Activated naive CD4-positive, alpha-beta T cell treated with anti-CD3 and anti-CD28 coated beads, Interleukin-2, amount 50 U/mL, for 72 hours (primary cell): Measurements from ENCODE around the gene PTGIS. TPM values are rescaled to one million over a fixed set of nuclear protein-coding genes. Genes with fewer than 3 reads are reported as not detected.

ENCODE experiments used
- ATAC-seq, 2 donors: fragments of 150-1000 bp; cut with Tn5 transposase; 2 replicates each; pipeline ENCODE4 v1.10.0; 2021; ENCODE audit warnings: mild to moderate bottlenecking in 2 of 2, moderate library complexity in 2 of 2
- DNase-seq, 2 donors: peaks; one replicate each; pipeline ENCODE4 v3.0.0; 2021 to 2022; ENCODE audit warnings: low spot score in 2 of 2
- H3K27ac Mint-ChIP-seq, 2 donors: one replicate each; pipeline ENCODE4 v1.8.0; 2022; ENCODE audit warnings: mild to moderate bottlenecking in 2 of 2, mixed read lengths in 2 of 2
- H3K36me3 Mint-ChIP-seq, 2 donors: one replicate each; pipeline ENCODE4 v1.8.0; 2022; ENCODE audit warnings: mixed read lengths in 2 of 2
- H3K9me3 Mint-ChIP-seq, 2 donors: one replicate each; pipeline ENCODE4 v1.8.0; 2022; ENCODE audit warnings: mixed read lengths in 2 of 2
- total RNA-seq, 2 donors: library from RNA; stranded (reverse); gene quantifications; one replicate each; pipeline ENCODE4 v1.2.3, GENCODE V29; 2022

Gene PTGIS
- total RNA-seq, 2 donors from 2014 or later, result 0.60 to 1.0 TPM

DNA sequence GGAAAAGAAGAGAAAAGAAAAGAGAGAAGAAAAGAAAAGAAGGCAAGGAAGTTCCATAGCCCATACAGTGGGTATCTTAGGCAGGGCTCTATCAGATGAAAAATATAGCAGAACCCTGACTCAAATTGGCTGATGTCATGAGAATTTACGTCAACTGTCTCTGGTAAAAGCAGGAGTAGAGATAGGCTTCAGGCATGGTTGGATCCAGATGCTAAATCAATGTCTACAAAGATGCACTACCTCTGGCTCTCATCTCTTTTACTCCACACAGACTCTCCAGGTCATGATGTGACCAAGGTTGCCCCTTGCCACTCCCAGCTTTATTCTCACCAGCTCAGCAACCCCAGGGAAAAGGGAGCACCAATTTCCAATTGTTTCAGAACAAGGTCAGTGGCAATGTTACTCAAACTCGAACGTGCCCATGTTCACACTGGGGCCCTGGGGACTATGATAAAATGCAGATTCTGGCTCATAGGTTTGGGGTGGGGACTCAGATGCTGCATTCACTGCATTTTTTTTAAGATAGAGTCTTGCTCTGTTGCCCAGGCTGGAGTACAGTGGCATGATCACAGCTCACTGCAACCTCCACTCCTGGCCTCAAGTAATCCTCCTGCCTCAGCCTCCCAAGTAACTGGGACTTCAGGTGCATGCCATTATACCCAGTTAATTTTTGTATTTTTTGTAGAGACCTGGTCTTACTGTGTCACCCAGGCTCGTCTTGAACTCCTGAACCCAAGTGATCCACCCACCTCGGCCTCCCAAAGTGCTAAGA is 33.4 kb upstream of the PTGIS start:
- no peak for ATAC-seq
- Mint-ChIP-seq H3K27ac (no peak overlapping the region), H3K36me3 (peaks cover 2 to 9% of the 10 kb centered on the region in 2 donors), H3K9me3 (peaks cover 0 to 3% of the 10 kb centered on the region in 2 donors)
- no peak for DNase-seq

DNA sequence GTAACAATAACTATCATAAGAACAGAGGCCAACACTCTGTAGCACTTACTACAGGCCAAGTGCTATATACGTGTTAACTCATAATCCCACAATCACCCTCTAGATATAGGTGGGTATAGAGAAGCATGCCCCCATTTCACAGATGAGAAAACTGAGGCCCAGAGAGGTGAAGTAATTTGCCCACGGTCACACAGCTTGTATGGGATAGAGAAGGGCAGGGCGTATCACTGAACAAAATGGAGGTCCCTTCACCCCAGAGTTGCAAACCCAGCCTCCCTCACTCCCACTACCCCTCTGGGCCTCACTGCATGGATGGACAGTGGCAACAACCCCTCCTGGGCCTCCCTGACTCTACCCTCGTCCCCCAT is 31.8 kb upstream of the PTGIS start:
- H3K27ac Mint-ChIP-seq, result peak overlapping the region in 1 of 2 donors; percentile 39
- DNase-seq, result no peak

DNA sequence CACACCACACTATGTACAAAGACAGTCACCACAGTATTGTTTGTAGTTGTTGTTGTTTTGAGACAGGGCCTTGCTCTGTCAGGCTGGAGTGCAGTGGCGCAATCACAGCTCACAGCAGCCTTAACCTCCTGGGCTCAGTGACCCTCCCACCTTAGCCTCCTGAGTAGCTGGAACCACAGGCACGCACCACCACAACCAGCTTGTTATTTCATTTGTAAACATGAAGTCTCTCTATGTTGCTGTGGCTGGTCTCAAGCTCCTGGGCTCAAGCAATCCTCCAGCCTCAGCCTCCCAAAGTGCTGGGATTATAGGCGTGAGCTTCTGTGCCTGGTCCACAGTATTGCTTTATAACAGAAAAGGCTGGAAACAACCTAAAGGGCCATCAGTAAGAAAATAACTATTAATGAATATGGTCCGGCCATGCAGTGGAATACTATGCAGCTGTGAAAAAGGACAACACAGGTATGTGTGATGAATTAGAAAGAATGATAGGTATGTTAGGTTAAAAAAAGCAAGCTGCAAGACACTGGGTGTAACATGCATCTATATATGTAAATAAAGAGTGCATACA is 30.0 kb upstream of the PTGIS start:
- Mint-ChIP-seq H3K27ac (no peak overlapping the region), H3K9me3 (peaks cover 0 to 4% of the 10 kb centered on the region in 2 donors), H3K36me3 (peaks cover 18 to 35% of the 10 kb centered on the region in 2 donors)
- ATAC-seq (no peak), DNase-seq (no peak)

More for the DNA sequence above, 31.8 kb upstream of the PTGIS start:
- no peak for ATAC-seq
- peaks cover 16 to 23% of the 10 kb centered on the region in 2 donors for H3K36me3 Mint-ChIP-seq
- peaks cover 0 to 4% of the 10 kb centered on the region in 2 donors for H3K9me3 Mint-ChIP-seq

DNA sequence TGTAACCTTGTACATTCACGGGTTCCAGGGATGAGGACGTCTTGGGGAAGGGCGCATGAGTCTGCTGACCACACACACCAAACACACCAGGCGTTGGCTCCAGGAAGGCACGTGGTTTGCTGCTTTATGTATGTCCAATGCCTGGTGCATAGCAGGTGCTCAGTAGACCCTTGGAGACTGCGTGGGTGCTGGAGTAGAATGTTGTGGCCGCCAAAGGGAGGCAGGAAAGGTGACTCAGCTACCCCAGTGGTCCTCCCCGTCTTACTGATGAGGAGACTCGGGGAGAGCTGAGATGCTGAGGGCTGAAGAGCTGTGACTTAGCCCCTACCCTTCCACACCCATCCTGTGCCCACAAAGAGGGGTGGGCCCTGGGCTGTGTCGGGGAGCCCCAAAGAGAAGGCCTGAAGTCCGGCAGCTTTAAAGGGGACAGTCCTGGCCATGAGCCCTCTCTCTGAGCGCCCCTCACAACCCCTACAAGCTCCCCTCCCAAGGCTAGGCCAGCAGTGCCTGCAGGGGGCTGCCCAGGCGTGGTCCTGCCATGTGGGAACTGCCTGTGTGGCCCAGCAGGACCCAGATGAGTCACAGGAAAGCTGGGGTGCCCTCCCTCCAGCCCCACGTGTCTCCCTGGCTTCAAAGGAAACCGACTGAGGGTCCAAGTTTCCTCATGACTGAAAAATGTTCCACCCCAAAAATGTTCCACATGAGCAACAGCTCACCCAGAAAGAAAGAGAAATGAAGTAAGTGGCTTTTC is 28.0 kb upstream of the PTGIS start:
- ATAC-seq, result peak; percentile 61 to 72
- Mint-ChIP-seq H3K9me3 (peaks cover 10 to 14% of the 10 kb centered on the region in 2 donors), H3K27ac (peak overlapping the region; percentile 98 to 100), H3K36me3 (peaks cover 34 to 35% of the 10 kb centered on the region in 2 donors)
- peak; percentile 72 to 88 for DNase-seq

DNA sequence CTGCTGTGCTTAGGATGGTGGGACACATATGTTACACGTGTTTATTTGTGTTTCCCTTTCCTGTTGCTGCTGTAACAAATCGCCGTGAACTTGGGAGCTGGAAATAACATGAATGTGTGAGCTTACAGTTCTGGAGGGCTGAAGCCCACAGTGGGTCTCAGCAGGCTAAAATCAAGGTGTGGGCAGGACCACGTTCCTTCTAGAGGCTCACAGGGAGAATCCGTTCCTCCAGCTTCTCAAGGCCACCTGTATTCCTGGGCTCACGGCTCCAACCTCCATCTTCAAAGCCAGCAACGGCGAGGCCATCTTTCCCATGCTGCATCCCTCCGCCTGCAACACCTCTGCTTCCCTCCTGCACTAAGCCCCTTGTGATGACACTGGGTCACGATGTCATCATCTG is 27.4 kb upstream of the PTGIS start:
- Mint-ChIP-seq H3K27ac (peak overlapping the region; percentile 98 to 100), H3K9me3 (peaks cover 12 to 16% of the 10 kb centered on the region in 2 donors), H3K36me3 (peaks cover 37% of the 10 kb centered on the region in 2 donors)
- DNase-seq (no peak), ATAC-seq (no peak)

DNA sequence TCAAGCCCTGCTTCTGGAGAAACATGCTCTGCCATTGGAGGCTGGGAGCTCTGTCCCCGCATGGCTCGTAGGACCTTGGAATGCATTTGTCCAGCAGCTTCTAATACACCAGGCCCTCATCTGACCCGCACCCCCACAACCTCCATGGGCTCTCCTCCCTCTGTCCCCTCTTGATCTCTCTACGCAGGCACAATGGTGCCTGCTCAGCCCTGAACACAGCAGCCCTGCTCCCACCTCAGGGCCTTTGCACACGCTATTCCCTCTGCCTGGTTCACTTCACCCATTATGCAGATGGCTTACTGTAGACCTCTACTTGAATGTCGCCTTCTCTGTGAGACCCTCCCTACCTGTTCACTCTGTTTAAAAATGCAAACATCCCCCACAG is 27.0 kb upstream of the PTGIS start:
- H3K9me3 Mint-ChIP-seq, result peaks cover 16 to 21% of the 10 kb centered on the region in 2 donors
- H3K36me3 Mint-ChIP-seq, result peaks cover 41% of the 10 kb centered on the region in 2 donors
- H3K27ac Mint-ChIP-seq, result peak overlapping the region; percentile 98 to 100
- ATAC-seq, result no peak
- DNase-seq, result no peak

DNA sequence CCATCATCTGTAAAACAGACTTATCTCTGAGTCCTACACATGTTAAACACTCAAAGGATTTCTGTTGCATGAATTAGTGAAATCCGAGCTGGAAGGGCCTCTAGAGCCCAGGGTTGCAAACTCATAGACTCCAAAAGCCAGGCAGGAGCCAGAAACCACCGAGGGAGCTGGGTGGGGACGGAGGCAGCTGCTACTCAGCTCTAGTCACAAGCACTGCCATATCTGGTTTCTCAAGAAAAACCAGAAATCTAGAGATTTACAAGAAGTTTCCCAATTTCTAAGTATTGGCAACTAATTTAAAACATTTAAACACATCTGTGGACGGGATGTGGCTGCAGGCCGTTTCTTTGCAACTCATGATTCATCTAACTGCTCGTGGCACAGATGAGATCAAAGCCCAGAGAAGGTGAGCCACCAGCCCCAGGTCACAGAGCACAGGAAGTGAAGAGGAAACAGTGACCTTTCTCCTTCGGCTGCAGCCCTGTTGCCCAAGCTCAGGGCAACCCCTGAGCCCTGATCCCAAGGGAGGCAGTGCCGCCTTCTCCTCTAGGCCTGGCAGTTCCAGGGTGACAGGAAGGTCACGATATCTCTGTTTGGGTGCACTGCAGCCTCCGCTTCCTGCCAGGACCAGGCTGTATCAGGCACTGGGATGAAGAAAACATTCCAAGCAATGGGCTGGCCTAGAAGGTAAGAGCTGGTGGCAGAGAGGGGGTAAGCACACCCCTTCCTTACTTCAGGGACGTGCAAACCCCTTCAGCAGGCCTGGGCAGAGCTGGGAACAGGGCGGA is 26.4 kb upstream of the PTGIS start:
- H3K36me3 Mint-ChIP-seq, result peaks cover 44 to 45% of the 10 kb centered on the region in 2 donors
- peak overlapping the region; percentile 98 to 100 for H3K27ac Mint-ChIP-seq
- peaks cover 19 to 25% of the 10 kb centered on the region in 2 donors for H3K9me3 Mint-ChIP-seq
- ATAC-seq, result peak; percentile 63 to 71
- peak; percentile 70 to 85 for DNase-seq

DNA sequence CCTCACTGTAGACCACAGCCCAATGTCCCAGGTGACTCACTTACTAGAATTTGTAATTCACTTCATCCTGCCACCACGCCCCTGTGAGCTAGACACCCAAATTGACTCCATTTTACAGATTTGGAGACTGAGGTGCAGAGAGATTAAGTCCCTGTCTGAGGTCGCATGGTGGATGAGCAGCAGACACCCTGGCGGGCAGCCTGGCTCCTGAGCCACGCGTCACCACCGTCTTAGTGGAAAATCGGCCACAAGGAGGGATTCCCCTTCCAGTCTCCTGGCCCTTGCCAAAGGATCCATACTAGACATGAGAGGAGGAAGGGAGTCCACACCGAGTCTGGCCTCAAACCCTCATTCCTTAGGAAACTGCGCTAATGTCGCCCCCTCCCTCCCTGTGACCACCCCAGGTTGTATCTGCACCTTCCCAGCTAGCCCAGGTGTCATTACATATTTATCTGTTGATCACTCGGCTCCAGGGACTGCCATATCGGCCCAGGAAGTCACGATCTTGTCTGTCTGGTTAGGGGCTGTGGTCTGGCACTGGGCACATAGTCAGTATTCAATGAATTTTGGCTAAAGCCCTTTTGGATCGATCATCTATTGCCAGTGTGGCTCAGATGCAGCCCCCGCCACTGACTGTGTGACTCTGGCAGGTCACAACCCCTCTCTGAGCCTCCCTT is 25.7 kb upstream of the PTGIS start:
- ATAC-seq, result peak in 1 of 2 donors; percentile 23
- peaks cover 19 to 25% of the 10 kb centered on the region in 2 donors for H3K9me3 Mint-ChIP-seq
- H3K36me3 Mint-ChIP-seq, result peaks cover 44 to 45% of the 10 kb centered on the region in 2 donors
- peak; percentile 36 to 74 for DNase-seq
- H3K27ac Mint-ChIP-seq, result peak overlapping the region; percentile 98 to 100

DNA sequence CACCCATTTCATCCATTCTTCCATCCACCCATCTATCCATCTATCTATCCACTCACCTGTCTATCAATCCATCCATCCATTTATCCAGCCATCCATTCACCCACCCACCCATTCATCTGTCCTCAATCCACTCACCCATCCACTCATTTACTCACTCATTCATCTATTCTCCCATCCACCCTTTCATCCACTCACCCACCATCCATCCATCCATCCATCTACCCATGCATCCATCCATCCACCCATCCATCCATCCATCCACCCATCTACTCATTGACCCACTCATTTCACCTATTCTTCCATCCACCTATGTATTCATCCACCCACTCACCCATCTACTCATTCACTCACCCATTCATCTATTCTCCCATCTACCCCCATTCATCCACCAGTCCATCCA is 24.2 kb upstream of the PTGIS start:
- Mint-ChIP-seq H3K27ac (peak overlapping the region; percentile 98 to 100), H3K9me3 (peaks cover 19 to 25% of the 10 kb centered on the region in 2 donors), H3K36me3 (peaks cover 39 to 44% of the 10 kb centered on the region in 2 donors)
- ATAC-seq (no peak), DNase-seq (no peak)

DNA sequence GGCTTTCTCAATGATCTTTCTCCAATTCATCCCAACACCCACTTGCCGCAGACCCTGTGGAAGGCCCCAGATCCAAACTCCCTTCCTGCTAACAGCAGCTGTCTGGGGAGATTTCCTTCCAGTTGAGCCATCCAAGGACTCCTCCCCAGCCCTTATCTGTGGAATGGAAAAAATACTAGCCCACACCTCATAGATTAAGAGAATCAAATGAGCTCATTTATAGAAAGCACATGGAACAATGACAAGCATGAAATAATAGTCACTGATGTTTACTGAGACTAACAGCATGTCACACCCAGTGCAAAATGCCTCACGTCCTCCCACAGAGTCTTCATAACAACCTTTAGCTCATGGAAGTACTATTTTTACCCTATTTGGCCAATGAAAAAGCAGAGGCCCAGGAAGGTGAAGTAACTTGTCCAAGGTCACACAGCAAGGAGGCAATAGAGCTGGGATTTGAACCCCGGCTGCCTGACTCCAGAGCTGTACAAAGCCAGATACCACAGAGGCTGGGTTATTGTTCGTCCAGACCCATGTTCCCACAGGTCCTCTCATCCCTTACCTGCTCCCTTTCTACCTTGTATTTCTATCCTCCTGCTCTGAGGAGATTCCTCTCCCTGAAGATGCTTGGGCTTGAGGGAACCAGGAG is 23.4 kb upstream of the PTGIS start:
- no peak for DNase-seq
- peak; percentile 1 to 39 for ATAC-seq
- Mint-ChIP-seq H3K36me3 (peaks cover 36 to 43% of the 10 kb centered on the region in 2 donors), H3K27ac (peak overlapping the region; percentile 98 to 100), H3K9me3 (peaks cover 19 to 23% of the 10 kb centered on the region in 2 donors)

DNA sequence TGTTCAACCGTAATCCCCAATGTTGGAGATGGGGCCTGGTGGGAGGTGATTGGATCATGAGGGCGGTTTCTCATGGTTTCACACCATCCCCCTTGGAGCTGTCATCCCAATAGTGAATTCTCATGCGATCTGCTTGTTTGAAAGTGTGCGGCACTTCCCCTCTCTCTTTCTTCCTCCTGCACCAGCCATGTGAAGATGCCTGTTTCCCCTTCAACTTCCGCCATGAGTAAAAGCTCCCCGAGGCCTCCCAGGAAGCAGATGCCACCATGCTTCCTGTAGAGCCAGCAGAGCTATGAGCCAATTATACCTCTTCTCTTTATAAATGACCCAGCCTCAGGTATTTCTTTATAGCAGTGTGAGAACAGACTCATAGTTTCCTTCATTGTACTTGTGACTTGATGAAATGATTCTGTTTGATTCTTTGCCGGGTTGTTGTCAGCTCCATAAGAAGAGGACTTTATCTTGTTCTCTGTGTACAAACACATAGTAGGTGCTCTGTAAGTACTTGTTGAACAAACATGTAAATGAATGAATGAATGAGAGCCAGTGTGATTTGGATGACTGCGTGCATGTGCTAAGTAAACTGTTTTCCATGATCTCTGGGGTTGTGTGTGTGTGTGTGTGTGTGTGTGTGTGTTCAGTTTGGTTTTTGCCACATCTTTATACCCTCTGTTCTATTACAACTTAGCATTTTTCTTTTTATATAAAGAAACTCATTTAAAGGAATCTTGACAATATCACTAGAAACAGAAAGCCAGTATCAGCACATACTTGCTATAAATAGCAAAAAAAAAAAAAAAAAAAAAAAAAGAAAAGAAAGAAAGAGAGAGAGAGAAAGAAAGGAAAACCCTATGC is 22.5 kb upstream of the PTGIS start:
- peaks cover 19 to 21% of the 10 kb centered on the region in 2 donors for H3K9me3 Mint-ChIP-seq
- ATAC-seq (no peak), DNase-seq (no peak)
- peaks cover 29 to 35% of the 10 kb centered on the region in 2 donors for H3K36me3 Mint-ChIP-seq
- H3K27ac Mint-ChIP-seq, result peak overlapping the region; percentile 98 to 100

DNA sequence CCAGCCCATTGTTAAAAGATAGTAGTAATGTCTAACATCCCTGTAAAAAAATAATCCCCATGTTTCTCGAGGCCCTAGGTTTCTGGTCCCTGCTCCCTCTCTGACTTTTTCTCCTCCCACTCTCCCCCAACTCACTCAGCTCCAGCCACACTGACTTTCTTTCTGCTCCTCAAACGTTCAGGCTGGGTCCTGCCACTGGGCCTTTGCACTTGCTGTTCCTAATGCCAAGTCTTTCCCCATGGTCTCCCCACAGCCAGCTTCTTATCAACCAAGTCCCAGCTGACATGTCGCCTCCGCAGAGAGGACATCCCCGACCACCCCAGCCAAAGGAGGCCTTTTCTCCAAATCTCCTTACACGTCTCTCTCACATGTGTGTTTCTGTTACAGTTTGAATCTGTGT is 21.8 kb upstream of the PTGIS start:
- Mint-ChIP-seq H3K27ac (peak overlapping the region; percentile 98 to 100), H3K9me3 (peaks cover 19 to 21% of the 10 kb centered on the region in 2 donors), H3K36me3 (peaks cover 22 to 28% of the 10 kb centered on the region in 2 donors)
- no peak for ATAC-seq
- DNase-seq, result no peak

DNA sequence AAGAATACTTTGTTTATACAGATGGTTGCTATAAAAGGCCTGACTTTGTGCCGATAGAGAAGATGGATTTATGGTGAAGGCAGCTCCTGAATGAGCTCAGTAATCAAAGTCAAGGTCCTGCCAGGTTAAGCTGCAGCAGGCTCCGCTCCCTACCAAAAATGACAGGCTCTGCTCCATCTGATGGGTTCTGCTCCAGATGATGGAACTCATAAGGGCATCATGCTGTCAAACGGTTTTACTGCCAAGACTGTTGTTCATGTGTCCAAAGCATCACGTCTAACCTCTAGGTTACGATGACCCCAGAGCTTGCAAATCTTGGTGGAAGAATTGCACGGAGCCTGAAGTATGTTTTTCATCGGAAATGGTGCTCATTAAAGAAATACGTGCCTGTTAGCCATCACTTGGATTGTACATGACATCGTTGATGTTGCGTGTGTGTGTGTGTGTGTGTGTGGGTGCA is 19.2 kb upstream of the PTGIS start:
- ATAC-seq (no peak), DNase-seq (no peak)
- Mint-ChIP-seq H3K36me3 (peaks cover 22 to 32% of the 10 kb centered on the region in 2 donors), H3K27ac (no peak overlapping the region), H3K9me3 (peaks cover 17 to 19% of the 10 kb centered on the region in 2 donors)

DNA sequence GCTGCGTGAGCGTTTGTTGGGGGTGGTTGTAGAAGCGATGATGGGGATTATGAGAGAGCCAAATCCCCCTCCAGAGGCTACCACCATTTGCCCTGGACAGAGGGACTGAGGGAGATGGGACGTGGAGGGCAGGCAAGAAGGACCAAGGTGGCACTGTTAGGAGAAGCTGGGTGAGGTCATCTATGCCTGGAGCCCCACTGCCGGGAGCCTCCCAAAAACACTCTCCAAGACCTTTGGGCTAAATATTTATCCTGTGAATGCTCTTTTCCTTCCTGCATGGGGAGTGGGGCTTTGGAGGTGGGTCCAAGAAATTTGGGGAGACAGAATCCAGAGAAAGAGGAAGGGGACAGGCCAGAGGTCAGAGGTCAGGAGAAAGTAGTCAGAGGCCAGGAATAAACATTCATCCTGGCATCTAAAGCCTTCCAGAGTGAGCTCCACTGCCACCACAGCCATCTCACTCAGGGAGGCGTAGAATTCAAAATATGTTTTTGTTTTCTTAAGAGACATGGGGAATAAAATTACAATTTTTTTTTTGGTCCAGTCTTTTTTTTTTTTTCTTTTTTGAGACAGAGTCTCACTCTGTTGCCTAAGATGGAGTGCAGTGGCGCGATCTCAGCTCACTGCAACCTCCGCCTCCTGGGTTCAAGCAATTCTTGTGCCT is 17.8 kb upstream of the PTGIS start:
- no peak for ATAC-seq
- Mint-ChIP-seq H3K9me3 (peaks cover 11 to 14% of the 10 kb centered on the region in 2 donors), H3K27ac (no peak overlapping the region), H3K36me3 (peaks cover 20 to 22% of the 10 kb centered on the region in 2 donors)
- no peak for DNase-seq
